ENCODE measurements around the gene POFUT1.

- TF ChIP-seq POLR2AphosphoS5 (IDR thresholded peaks at IDR 0.05; ENCODE audit: low read depth, low read length) (no peak), POLR2A (IDR thresholded peaks at IDR 0.05; ENCODE audit: low read depth, low read length) (no peak), PAX5 (IDR thresholded peaks at IDR 0.05; ENCODE audit: insufficient read depth, low read length, severe bottlenecking) (no peak), TAF1 (IDR thresholded peaks at IDR 0.05; ENCODE audit: low read depth, low read length) (no peak)
These were observed 54.0 kb downstream of the POFUT1 start for GRCh38 chr20:32261644-32262043.
